ENCODE results near the gene OPN1MW3. TPM values are rescaled to one million over a fixed set of nuclear protein-coding genes. Genes with fewer than 3 reads are reported as not detected.
A peak's percentile ranks its signal among the peaks of the same experiment; 100 is the strongest.
"Not testable (repeated sequence)": the region's sequence is repeated elsewhere in the genome, so short reads cannot be mapped to it uniquely, and the experiment has no call there.

Gene OPN1MW3
- total RNA-seq, 1 donor from 2014 or later: not detected

DNA sequence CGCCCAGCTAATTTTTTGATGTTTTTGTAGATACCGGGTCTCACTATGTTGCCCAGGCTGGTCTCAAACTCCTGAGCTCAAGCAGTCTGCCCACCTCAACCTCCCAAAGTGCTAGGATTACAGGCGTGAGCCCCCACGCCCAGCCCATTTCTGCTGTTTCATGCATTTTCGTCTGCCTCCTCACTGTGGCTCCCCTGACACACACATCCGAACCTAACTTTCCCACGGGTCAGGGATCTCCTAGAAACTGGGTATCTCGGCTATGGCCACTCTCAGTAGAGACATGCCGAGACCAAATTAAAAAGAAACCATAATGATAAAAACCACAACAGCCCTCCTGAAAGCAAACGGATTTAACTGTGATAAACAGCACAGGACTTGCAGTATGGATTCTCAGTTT lies 9.3 kb upstream of the OPN1MW3 start:
- H3K27me3 Mint-ChIP-seq; H3K4me3 Mint-ChIP-seq; H3K9me3 Mint-ChIP-seq; intact Hi-C loops (cut with micrococcal nuclease); POLR2A ChIA-PET; CTCF ChIA-PET; ATAC-seq (ENCODE audit: low read depth); H3K4me1 Mint-ChIP-seq; H3K27ac Mint-ChIP-seq; H3K36me3 Mint-ChIP-seq (ENCODE audit: low read depth); DNase-seq: not testable (repeated sequence)

DNA sequence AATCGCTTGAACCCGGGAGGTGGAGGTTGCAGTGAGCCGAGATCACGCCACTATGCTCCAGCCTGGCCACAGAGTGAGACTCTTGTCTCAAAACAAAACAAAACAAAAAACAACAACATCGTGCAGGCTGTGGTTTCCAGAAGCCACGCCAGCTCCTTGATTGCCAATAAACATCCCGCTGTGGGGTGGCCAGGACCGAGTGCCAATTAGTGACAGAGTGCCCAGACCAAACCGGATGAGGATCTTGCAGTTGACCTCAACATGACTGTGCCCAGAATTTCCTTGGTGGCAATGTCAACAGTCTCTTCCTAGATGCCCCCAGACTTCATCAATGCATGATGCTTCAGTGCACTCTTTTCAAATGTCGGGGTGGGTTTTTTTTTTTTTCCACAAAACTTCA lies 1.3 kb downstream of the OPN1MW3 start:
- H3K36me3 Mint-ChIP-seq (ENCODE audit: low read depth); H3K27me3 Mint-ChIP-seq; H3K4me1 Mint-ChIP-seq; H3K27ac Mint-ChIP-seq; DNase-seq; POLR2A ChIA-PET; CTCF ChIA-PET; intact Hi-C loops (cut with micrococcal nuclease); H3K4me3 Mint-ChIP-seq; ATAC-seq (ENCODE audit: low read depth); H3K9me3 Mint-ChIP-seq: not testable (repeated sequence)

GRCh38 chrX:154263072-154263471 lies 5.7 kb downstream of the OPN1MW3 start:
- H3K4me1 Mint-ChIP-seq, POLR2A ChIA-PET: not testable (repeated sequence)

GRCh38 chrX:154269245-154269644 lies 11.9 kb downstream of the OPN1MW3 start:
- CTCF ChIA-PET; H3K27me3 Mint-ChIP-seq; ATAC-seq (ENCODE audit: low read depth); intact Hi-C loops (cut with micrococcal nuclease); DNase-seq; H3K4me1 Mint-ChIP-seq; H3K36me3 Mint-ChIP-seq (ENCODE audit: low read depth); H3K9me3 Mint-ChIP-seq; H3K27ac Mint-ChIP-seq; H3K4me3 Mint-ChIP-seq; POLR2A ChIA-PET: not testable (repeated sequence)

More at GRCh38 chrX:154263072-154263471, 5.7 kb downstream of the OPN1MW3 start:
- H3K36me3 Mint-ChIP-seq (ENCODE audit: low read depth); H3K9me3 Mint-ChIP-seq; H3K27me3 Mint-ChIP-seq; H3K27ac Mint-ChIP-seq; intact Hi-C loops (cut with micrococcal nuclease); ATAC-seq (ENCODE audit: low read depth); CTCF ChIA-PET; H3K4me3 Mint-ChIP-seq; DNase-seq: not testable (repeated sequence)

DNA sequence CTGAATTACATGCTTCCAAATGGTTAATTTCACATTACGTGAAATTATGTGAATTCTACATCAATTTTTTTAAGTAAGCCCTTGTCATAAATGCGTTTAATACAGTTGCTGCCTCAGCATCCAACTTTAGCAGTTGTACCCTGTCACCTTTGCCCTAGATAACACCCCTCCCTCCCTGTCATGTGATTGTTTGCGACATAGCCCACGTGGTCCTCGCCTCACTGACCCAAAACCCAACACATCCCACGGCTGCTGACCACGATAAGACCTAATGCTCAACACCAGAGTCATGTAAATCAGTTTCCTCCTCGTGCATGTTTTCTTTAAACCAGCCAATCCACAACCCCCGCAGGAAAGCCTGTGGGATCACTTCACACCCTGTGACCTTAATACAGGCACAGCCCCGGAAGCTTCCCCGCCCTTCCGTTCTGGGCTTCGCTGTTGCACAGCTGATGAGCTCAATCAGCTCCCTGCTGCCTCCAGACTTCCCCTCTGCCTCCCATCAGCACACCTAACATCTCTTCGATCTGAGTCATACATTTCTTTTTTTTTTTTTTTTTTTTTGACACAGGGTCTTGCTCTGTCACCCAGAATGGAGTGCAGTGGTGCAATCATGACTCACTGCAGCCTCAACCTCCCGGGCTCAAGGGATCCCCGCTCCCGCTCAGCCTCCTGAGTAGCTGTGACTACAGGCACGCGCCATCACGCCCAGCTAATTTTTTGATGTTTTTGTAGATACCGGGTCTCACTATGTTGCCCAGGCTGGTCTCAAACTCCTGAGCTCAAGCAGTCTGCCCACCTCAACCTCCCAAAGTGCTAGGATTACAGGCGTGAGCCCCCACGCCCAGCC lies 27.3 kb downstream of the OPN1MW3 start:
- H3K27ac Mint-ChIP-seq; H3K27me3 Mint-ChIP-seq; H3K4me1 Mint-ChIP-seq; intact Hi-C loops (cut with micrococcal nuclease); H3K36me3 Mint-ChIP-seq (ENCODE audit: low read depth); H3K9me3 Mint-ChIP-seq; H3K4me3 Mint-ChIP-seq; DNase-seq; CTCF ChIA-PET; POLR2A ChIA-PET: not testable (repeated sequence)
- ATAC-seq (ENCODE audit: low read depth): peak; percentile 94

GRCh38 chrX:154286406-154286805 lies 29.0 kb downstream of the OPN1MW3 start:
- H3K27me3 Mint-ChIP-seq; H3K9me3 Mint-ChIP-seq; DNase-seq; intact Hi-C loops (cut with micrococcal nuclease); H3K4me3 Mint-ChIP-seq; H3K4me1 Mint-ChIP-seq; H3K27ac Mint-ChIP-seq; H3K36me3 Mint-ChIP-seq (ENCODE audit: low read depth); POLR2A ChIA-PET; ATAC-seq (ENCODE audit: low read depth); CTCF ChIA-PET: not testable (repeated sequence)

DNA sequence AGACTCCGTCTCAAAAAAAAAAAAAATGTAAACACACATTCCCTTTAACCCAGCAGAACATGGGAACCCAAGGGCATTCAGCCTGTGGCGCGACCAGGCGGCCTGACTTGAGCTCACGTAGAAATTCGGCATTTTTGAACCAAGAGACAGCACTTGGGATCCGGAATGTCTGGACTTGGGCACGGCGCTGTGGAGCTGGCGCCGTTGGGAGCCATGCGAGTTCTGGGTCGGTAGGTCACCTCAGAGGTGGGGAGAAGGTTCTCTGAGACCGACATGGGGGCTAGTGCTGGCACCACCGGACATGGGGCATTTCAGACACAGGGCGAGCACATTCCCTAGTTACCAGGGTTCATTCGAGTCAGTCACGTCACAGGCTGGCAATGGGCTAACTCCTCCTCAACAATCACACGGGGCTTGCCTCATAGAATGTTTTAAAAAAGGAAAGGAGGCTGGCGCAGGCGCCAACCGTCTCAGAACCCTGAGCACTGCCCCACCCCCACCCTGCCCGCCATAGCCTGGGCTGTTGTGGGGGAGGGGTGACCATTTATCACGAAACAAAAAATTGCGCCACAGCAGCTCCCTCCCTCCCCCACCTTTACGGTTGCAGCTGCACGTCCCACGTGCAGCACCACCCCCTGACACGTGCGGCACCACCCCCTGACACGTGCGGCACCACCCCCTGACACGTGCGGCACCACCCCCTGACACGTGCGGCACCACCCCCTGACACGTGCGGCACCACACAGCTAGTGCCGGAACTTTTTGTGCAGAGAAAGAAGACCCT lies 37.6 kb downstream of the OPN1MW3 start, which contains the start of gene TEX28:
Gene TEX28 (minus strand): TSS at position 334 of the 784 bp plus-strand sequence. CDS start 3,007 bp downstream, outside the sequence.
- intact Hi-C loops (cut with micrococcal nuclease): no loop called here
- DNase-seq: no peak
- Mint-ChIP-seq H3K27me3 (no peaks in the 10 kb centered on the region), H3K9me3 (no peaks in the 10 kb centered on the region), H3K27ac (no peak within 1 kb of the TSS), H3K36me3 (ENCODE audit: low read depth) (no peaks in the 10 kb centered on the region), H3K4me3 (no peak within 1 kb of the TSS), H3K4me1 (peaks cover 20% of the 10 kb centered on the region)
- CTCF ChIA-PET: no interaction called here
- no peak for TF ChIP-seq CTCF (IDR thresholded peaks at IDR 0.05)
- no peak for ATAC-seq (ENCODE audit: low read depth)
- POLR2A ChIA-PET: no interaction called here
